HG02798 (cell line): ENCODE measurements around the gene MRPS6.

Experiments
- ATAC-seq: cut with Tn5 transposase; IDR thresholded peaks from one replicate; pipeline ENCODE4 v1.9.1; 2021; ENCODE audit warnings: mild to moderate bottlenecking; ENCODE audit not compliant: unreplicated experiment, poor library complexity

Gene MRPS6

GRCh38 chr21:34174470-34174869 lies 101.1 kb downstream of the MRPS6 start:
- no peak for ATAC-seq

DNA sequence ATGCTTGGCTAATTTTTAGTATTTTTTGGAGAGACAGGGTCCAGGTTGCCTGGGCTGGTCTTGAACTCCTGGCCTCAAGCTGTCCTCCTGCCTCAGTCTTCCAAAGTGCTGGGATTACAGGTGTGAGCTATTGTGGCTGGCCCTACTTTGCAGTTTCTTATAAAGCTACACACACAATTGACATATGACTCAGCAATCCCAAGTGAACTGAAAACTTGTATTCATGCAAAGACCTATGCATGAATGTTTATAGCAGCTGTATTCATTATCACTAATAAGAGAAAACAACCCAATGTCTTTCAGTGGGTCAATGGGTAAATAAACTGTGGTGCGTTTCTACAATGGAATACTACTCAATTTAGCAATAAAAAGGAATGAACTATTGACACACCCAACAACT lies 103.1 kb downstream of the MRPS6 start:
- ATAC-seq, result no peak

DNA sequence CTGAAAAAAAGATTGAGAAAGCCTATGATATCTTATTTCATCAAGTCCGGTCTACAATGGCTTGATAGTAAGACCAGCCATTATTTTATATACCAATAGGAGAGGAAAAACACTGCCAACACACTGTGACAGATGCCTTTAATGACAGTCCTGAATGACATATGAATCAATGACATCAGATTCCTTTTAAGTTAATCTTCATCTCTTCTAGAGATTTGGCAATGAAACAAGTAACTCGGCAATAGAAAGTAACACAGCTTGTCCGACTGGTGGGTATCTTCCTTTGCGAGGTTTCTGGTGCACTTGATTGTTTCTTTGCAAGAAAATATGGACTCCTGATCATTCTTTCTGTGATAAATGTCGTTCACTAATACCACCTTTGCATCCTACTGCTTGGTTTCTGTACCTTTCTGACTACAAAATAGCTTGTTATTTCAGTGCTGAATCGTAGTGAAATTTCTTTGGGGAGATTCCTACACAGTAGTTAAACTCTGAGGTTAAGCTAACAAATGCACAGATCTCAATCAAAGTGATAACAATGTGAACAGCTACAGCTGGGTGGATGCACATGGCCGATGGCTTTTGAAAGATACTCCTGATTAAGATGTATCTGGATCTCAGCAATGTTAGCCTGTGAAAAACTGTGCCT lies 104.7 kb downstream of the MRPS6 start:
- ATAC-seq, result no peak

DNA sequence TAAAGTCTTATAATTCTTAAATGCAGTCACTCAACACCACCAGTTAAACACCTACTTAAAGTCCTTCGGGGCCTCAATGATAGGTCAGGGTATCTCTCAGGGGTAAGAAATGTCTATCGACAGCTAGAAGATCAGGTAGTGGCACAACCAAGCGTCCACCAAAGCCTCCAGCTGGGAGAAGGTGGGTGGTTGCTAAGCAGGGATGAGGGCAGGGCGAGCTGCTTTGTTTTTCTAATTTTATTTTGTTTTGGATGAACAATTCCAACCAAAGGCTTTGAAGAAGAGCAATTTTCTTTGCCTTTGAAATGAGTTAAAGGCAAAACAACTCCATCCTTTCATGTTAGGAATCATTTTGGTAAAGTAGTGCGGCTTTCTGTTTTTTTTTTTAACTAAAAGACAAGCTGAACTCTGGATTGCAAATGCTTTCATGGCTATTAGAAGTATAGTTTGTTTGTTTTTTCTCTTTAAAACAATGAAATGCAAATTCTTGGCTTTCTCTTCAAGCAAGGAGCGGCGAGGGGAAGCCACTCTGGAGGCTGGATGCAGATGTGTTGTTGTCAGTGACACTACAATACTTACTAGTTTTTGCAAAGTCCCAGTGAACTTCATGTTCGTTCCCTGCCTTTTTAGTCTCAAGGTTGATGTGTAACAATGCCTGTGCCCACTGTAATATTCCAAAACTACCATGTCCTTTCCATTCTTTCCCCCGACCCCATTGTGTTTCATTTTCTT lies 106.0 kb downstream of the MRPS6 start:
- ATAC-seq, result no peak

- ATAC-seq, result no peak
Observed at GRCh38 chr21:34180407-34180806, 107.0 kb downstream of the MRPS6 start.

DNA sequence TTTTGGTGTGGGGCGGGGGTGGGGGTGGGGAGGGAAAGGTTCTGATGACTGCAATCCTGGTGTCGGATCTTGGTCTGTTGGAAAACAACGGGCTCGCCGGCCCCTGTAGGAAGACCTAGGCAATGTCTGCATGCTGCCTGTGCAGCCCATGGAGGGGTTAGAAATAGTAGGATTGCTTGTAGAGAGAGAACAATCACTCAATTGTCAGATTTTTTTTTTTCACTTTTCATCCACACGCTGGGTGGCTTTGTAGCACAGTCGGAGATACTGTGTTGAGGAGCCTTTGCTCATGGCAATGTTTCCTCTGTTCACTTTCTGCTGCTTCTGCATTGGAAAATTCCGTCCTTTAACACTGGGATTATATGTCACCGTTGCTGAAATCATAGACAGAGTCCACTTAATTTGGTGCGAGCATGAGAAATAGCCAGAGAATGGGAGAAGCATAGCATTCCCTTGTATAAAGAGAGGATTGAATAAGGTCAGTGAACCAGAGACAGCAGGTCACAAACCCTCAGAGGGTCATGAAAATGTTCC lies 107.5 kb downstream of the MRPS6 start:
- no peak for ATAC-seq

DNA sequence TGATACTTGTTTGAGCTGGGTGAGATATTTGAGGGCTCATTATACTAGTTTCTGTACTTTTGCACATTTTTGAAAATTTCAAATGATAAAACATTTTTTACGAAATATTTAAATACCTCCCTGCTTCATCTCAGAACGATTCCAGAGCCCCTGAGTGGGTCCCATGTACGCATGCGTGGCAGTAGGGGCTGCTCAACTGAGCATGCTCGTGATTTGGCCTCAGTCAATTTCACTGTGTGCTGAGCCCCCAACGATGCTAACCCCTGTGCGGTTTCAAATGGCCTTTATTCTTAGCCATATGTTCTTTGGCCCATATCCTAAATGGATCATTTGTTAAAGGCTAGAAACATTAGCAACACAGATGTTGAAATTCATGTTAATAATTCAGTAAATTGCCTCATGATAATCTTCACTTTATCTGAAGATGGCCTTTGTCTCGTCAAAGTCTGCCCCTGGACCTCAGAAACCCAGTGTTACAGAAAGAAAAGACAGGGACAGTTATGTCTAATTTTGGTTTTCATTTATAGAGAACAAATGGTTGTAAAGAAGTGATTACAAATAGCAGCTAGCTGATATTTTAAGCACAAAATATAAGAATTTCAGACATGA lies 108.2 kb downstream of the MRPS6 start:
- no peak for ATAC-seq

GRCh38 chr21:34182436-34182835 lies 109.1 kb downstream of the MRPS6 start:
- ATAC-seq, result no peak

- ATAC-seq, result no peak
Observed at GRCh38 chr21:34183331-34183928, 110.1 kb downstream of the MRPS6 start.

GRCh38 chr21:34184232-34184631 lies 110.9 kb downstream of the MRPS6 start:
- no peak for ATAC-seq

DNA sequence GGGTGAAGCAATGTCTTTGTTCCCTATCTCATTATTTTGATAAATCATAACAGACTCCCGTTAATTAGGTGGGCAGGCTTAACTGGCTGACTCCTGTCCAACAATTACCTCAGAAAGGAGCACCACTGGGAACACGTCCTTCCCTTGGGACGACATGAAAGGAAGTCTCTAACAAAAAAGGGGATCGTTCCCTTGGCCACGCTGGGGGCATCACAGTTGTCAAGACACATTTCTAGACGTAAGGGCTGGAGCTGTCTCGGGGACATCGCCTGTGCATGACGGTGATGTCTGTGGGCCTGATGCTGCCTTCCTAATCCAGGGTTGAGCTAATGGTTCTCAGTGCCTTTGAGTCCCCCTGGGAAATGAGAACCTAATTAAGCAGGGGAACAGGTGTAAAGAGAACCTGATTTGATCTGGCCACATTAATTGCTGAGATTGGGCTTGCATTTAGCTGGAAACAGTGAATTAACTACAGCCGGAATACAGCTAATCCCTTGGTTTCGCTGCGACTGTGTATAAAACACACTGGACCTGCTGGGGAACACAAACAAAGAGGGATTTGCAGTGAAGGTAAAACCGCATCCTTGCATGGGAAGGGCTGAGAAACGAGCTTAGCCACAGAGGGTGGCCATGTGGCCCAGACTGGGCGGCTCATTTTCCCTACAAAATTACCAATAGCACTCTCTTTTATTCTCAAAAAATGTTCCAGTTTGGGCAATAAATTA lies 111.8 kb downstream of the MRPS6 start:
- ATAC-seq, result no peak

GRCh38 chr21:34186109-34186719 lies 112.8 kb downstream of the MRPS6 start:
- ATAC-seq, result no peak

DNA sequence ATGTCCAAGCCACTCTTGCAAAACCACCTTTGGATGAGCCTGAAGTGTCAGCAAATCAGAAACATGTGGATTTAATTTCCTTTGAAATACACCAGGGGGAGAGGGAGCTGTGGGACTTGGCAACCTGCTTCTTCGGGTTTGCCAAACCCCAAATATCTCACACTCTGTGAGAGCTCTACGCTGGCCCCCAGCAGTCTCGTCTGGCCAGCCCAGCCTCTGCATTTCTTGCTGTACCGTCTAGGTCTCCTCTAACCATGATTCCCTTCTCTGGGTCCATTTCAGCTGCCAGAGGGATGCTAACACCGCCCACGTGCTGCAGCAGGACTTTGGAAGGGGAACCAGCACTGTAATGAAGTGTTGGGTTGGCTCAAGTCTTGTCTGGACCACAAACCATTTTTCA lies 114.6 kb downstream of the MRPS6 start:
- ATAC-seq, result no peak

DNA sequence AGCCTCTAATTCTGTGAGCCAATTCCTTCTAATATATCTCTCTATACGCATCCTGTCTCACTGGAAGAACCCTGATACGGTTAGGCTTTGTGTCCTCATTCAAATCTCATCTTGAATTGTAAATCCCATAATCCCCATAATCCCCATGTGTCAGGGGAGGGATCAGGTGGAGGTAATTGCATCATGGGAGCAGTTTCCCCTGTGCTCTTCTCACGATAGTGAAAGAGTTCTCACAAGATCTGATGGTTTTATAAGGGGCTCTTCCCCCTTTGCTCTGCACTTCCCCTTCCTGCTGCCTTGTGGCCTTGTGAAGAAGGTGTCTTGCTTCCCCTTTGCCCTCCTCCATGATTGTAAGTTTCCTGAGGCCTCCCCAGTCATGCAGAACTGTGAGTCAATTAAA lies 116.1 kb downstream of the MRPS6 start:
- ATAC-seq, result no peak

GRCh38 chr21:34190576-34191321 lies 117.4 kb downstream of the MRPS6 start:
- ATAC-seq, result no peak

- no peak for ATAC-seq
Observed at GRCh38 chr21:34191876-34192275, 118.5 kb downstream of the MRPS6 start.
